GM23338 (cell line): Measurements from ENCODE around the gene CD74. TPM values are rescaled to one million over a fixed set of nuclear protein-coding genes. Genes with fewer than 3 reads are reported as not detected.
A peak's percentile ranks its signal among the peaks of the same experiment; 100 is the strongest.

ENCODE experiments used
- ATAC-seq: fragments of 200-7000 bp; cut with Tn5 transposase; 3 replicates; pipeline ENCODE4 v1.9.1; 2020
- DNase-seq: peaks from one replicate; pipeline ENCODE4 v3.0.0-alpha.2; 2015; ENCODE audit warnings: low spot score
- H2AFZ ChIP-seq: fragments of 200-600 bp; sonication (generic); 2 replicates; pipeline ENCODE4 v1.8.0; 2016; ENCODE audit warnings: antibody characterized with exemption, mild to moderate bottlenecking, moderate library complexity
- H3F3A ChIP-seq: fragments of 200-600 bp; sonication (generic); replicated peaks from 2 replicates; pipeline ENCODE4 v1.8.0; 2017; ENCODE audit warnings: antibody characterized with exemption, mixed run types, low read depth
- H3K27ac ChIP-seq: fragments of 200-600 bp; sonication (generic); 2 replicates; pipeline ENCODE4 v1.6.1; 2016; ENCODE audit warnings: low read depth
- H3K27me3 ChIP-seq: fragments of 200-600 bp; sonication (generic); 2 replicates; pipeline ENCODE4 v1.8.0; 2016; ENCODE audit warnings: mild to moderate bottlenecking, mixed run types, moderate library complexity; ENCODE audit not compliant: insufficient read depth
- H3K36me3 ChIP-seq: fragments of 200-600 bp; sonication (generic); 2 replicates; pipeline ENCODE4 v1.8.0; 2016; ENCODE audit warnings: mild to moderate bottlenecking; ENCODE audit not compliant: insufficient read depth
- H3K4me1 ChIP-seq: fragments of 200-600 bp; sonication (generic); 2 replicates; pipeline ENCODE4 v1.8.0; 2016; ENCODE audit warnings: mild to moderate bottlenecking, moderate library complexity; ENCODE audit not compliant: insufficient read depth
- H3K4me2 ChIP-seq: fragments of 200-600 bp; sonication (generic); 2 replicates; pipeline ENCODE4 v1.7.1; 2017; ENCODE audit warnings: mixed run types
- H3K4me3 ChIP-seq: fragments of 200-600 bp; sonication (generic); 2 replicates; pipeline ENCODE4 v1.6.1; 2016; ENCODE audit warnings: mixed run types
- H3K79me2 ChIP-seq: fragments of 200-600 bp; sonication (generic); replicated peaks from 2 replicates; pipeline ENCODE4 v1.8.0; 2017; ENCODE audit warnings: mild to moderate bottlenecking; ENCODE audit not compliant: insufficient read depth
- H3K9me2 ChIP-seq: fragments of 200-600 bp; sonication (generic); 2 replicates; pipeline ENCODE4 v1.8.0; 2017; ENCODE audit not compliant: insufficient read depth
- H4K20me1 ChIP-seq: fragments of 200-600 bp; sonication (generic); replicated peaks from 2 replicates; pipeline ENCODE4 v1.8.0; 2017; ENCODE audit warnings: mild to moderate bottlenecking; ENCODE audit not compliant: insufficient read depth
- H3K27ac Mint-ChIP-seq: 2 replicates; pipeline ENCODE4 v1.8.0; 2020; ENCODE audit warnings: inconsistent platforms, mild to moderate bottlenecking, moderate library complexity, mixed read lengths
- H3K27me3 Mint-ChIP-seq: 3 replicates; pipeline ENCODE4 v1.8.0; 2022; ENCODE audit warnings: low read depth, mild to moderate bottlenecking, moderate library complexity, mixed read lengths, inconsistent platforms; ENCODE audit not compliant: insufficient read depth, poor library complexity
- H3K36me3 Mint-ChIP-seq: 3 replicates; pipeline ENCODE4 v1.8.0; 2021; ENCODE audit warnings: low read depth, mild to moderate bottlenecking, inconsistent platforms, moderate library complexity, mixed read lengths
- H3K4me1 Mint-ChIP-seq: 3 replicates; pipeline ENCODE4 v1.8.0; 2020; ENCODE audit warnings: mild to moderate bottlenecking, inconsistent platforms, mixed read lengths
- H3K4me3 Mint-ChIP-seq: 3 replicates; pipeline ENCODE4 v1.8.0; 2021; ENCODE audit warnings: moderate library complexity, mild to moderate bottlenecking, inconsistent platforms, mixed read lengths
- H3K9me3 Mint-ChIP-seq: 3 replicates; pipeline ENCODE4 v1.8.0; 2020; ENCODE audit warnings: moderate library complexity, mild to moderate bottlenecking, inconsistent platforms, mixed read lengths
- CREB1 ChIP-seq: fragments of 250-450 bp; sonication (Bioruptor Pico); IDR thresholded peaks from 2 replicates; pipeline ENCODE4 v1.5.0; 2020; ENCODE audit warnings: low read depth, mild to moderate bottlenecking, moderate library complexity
- EZH2 ChIP-seq: fragments of 200-600 bp; sonication (generic); IDR thresholded peaks from one replicate; pipeline ENCODE4 v1.8.0; 2017; ENCODE audit warnings: antibody characterized with exemption, mild to moderate bottlenecking, low read depth; ENCODE audit not compliant: unreplicated experiment
- EZH2phosphoT487 ChIP-seq: fragments of 200-600 bp; sonication (generic); IDR thresholded peaks from one replicate; pipeline ENCODE4 v1.8.1; 2018; ENCODE audit warnings: antibody characterized with exemption; ENCODE audit not compliant: unreplicated experiment
- JUNB ChIP-seq: IDR thresholded peaks from one replicate; pipeline ENCODE4 v1.6.1; 2016; ENCODE audit warnings: antibody characterized with exemption; ENCODE audit not compliant: unreplicated experiment
- NANOG ChIP-seq: IDR thresholded peaks from 2 replicates; pipeline ENCODE4 v1.6.1; 2016; ENCODE audit warnings: antibody characterized with exemption, borderline replicate concordance
- POLR2AphosphoS5 ChIP-seq: IDR thresholded peaks from 2 replicates; pipeline ENCODE4 v1.6.1; 2016; ENCODE audit warnings: antibody characterized with exemption, low read depth
- STAT1 ChIP-seq: IDR thresholded peaks from one replicate; pipeline ENCODE4 v1.6.1; 2016; ENCODE audit warnings: antibody characterized with exemption; ENCODE audit not compliant: unreplicated experiment
- ZNF114 ChIP-seq: fragments of 250-450 bp; sonication (Bioruptor Pico); IDR thresholded peaks from 2 replicates; pipeline ENCODE4 v1.5.0; 2020; ENCODE audit warnings: mild to moderate bottlenecking, moderate library complexity
- ZNF331 ChIP-seq: fragments of 250-450 bp; sonication (Bioruptor Pico); IDR thresholded peaks from 2 replicates; pipeline ENCODE4 v1.5.0; 2020; ENCODE audit warnings: low read depth, mild to moderate bottlenecking, moderate library complexity
- polyA plus RNA-seq: library from polyadenylated mRNA; unstranded; fragments of >200 nt; fragmentation: Nextera tagmentation; extraction: Ambion mirVana; gene quantifications from 2 replicates; pipeline ENCODE4 v1.2.1, GENCODE V29; 2016
- total RNA-seq: library from RNA; depleted of rRNA; stranded (reverse); fragments of >200 nt; shearing (Covaris generic); gene quantifications from 2 replicates; pipeline ENCODE4 v1.2.3, GENCODE V29; 2014
- TF ChIP-seq, protein P1 (sequence below): IDR thresholded peaks from 2 replicates; pipeline ENCODE4 v1.6.1; 2016; ENCODE audit warnings: antibody characterized with exemption
- TF ChIP-seq, protein P2 (sequence below): IDR thresholded peaks from one replicate; pipeline ENCODE4 v1.6.1; 2018; ENCODE audit warnings: antibody characterized with exemption; ENCODE audit not compliant: unreplicated experiment
- TF ChIP-seq, protein P3 (sequence below), 2 experiments: fragments of 200-600 bp in 1 of 2; sonication (generic) in 1 of 2; conservative IDR thresholded peaks; 2 replicates each; pipeline versions ENCODE4 v1.5.1 to v1.6.1; 2016 to 2017; ENCODE audit warnings: antibody characterized with exemption in 2 of 2, low read depth in 2 of 2, mild to moderate bottlenecking in 2 of 2, moderate library complexity in 1 of 2

CD74 gene
- total and polyA plus RNA-seq, 2 experiments from 2014 or later: 49.8 to 98.4 TPM

DNA sequence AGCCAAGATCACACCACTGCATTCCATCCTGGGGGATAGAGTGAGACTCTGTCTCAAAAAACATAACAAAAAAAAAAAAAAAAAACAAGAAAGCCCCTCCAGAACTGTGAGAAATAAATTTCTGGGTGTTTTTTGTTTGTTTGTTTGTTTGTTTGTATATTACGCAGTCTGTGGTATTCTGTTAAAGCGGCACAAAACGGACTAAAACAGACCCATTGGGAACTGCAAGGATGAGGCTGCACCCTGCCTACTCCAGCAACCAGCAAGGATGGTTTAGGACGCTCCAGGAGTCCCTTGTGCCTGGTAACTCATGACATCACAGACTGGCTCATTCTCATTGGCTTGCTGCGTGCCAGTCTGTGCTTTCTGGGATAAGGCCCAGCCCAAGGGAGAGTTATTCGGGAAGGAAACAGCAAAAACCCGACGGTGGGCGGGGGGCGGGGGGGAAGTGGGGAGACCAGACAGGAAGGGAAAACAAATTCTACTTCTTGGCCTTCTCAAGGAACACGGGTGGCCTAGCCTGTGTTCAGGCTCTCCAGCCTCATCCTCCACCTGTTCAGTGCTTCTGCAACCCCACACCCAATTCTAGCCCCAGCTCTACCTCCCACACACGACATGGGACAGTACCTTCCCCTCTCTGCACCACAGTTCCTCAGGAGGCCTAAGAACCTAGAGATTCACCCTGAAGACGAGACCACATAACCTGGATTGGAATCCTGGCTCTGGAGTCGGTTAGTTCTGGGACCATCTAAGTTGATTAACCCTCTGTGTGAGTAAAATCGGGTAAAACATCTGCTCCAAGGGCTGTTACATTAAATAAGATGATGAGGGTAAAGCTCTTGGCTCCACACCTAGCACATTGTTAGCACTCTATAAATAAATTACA, 2.8 kb downstream of the CD74 start:
- H3F3A ChIP-seq: peaks cover 16% of the 10 kb centered on the region; the same call in 1 of the 2 replicates
- peak overlapping the region; percentile 50 for H3K4me2 ChIP-seq
- H3K27ac ChIP-seq: peak overlapping the region; percentile 57
- H3K27ac Mint-ChIP-seq: peak overlapping the region; percentile 94
- peak overlapping the region; percentile 53 for H3K4me3 Mint-ChIP-seq
- peak; percentile 95 for DNase-seq
- peaks cover 8% of the 10 kb centered on the region for H3K27me3 Mint-ChIP-seq
- H3K27me3 ChIP-seq: no peaks in the 10 kb centered on the region
- H3K36me3 Mint-ChIP-seq: no peaks in the 10 kb centered on the region
- no peaks in the 10 kb centered on the region for H3K36me3 ChIP-seq
- no peaks in the 10 kb centered on the region for H3K79me2 ChIP-seq
- no peaks in the 10 kb centered on the region for H3K9me2 ChIP-seq
- peaks cover 41% of the 10 kb centered on the region for H3K4me1 Mint-ChIP-seq
- peaks cover 35% of the 10 kb centered on the region for H3K4me1 ChIP-seq
- H3K9me3 Mint-ChIP-seq: no peaks in the 10 kb centered on the region; the same call in 2 of the 3 replicates
- no peak overlapping the region for H2AFZ ChIP-seq
- peak overlapping the region; percentile 35 for H3K4me3 ChIP-seq
- no peaks in the 10 kb centered on the region for H4K20me1 ChIP-seq
- ATAC-seq: peak; percentile 85
- TF ChIP-seq EZH2 (no peak), EZH2phosphoT487 (no peak), CREB1 (CRISPR knock-in tag) (peak; percentile 94)
- TF ChIP-seq, protein P1, sequence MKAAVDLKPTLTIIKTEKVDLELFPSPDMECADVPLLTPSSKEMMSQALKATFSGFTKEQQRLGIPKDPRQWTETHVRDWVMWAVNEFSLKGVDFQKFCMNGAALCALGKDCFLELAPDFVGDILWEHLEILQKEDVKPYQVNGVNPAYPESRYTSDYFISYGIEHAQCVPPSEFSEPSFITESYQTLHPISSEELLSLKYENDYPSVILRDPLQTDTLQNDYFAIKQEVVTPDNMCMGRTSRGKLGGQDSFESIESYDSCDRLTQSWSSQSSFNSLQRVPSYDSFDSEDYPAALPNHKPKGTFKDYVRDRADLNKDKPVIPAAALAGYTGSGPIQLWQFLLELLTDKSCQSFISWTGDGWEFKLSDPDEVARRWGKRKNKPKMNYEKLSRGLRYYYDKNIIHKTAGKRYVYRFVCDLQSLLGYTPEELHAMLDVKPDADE: no peak

DNA sequence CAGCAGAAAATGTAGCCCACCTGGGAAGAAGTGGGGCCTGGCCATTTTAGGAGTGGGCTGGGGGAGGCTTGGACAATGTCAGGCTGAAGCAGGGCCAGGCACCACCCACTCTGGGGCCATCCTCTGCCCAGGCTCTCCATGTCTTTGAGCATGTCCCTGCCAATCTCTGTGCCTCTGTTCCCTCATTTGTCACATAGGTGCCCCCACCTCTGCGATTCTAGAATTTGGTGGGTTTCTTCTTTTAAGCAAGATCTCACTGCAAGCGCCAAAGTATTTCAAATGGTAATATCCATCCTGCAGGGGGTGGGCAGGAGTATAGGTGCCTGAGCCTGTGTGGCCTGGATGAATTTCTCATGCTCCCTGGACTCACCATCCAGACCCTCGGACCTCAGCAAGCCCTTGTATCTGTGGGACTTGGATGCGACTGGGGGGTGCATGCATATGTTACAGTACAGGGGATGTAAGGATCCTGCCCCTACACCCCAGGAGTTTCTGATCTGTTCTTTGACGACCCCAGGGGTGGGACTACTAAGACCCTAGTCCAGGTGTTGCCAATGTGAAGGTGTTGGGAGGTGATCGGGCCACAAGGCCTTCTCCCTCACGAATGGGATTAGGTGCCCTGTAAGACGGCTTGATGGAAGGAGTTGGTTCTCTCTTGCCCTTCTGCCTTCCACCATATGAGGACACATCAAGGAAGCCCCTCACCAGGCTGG, 4.3 kb downstream of the CD74 start:
- no peaks in the 10 kb centered on the region; the same call in 1 of the 2 replicates for H3K36me3 ChIP-seq
- H3F3A ChIP-seq: peaks cover 13% of the 10 kb centered on the region; the same call in 1 of the 2 replicates
- no peaks in the 10 kb centered on the region for H3K9me3 Mint-ChIP-seq
- no peaks in the 10 kb centered on the region for H3K27me3 ChIP-seq
- DNase-seq: no peak
- H3K4me3 ChIP-seq: no peak overlapping the region
- H3K79me2 ChIP-seq: no peaks in the 10 kb centered on the region
- no peak overlapping the region for H2AFZ ChIP-seq
- H3K27me3 Mint-ChIP-seq: peaks cover 7% of the 10 kb centered on the region
- H3K27ac Mint-ChIP-seq: no peak overlapping the region
- H3K4me1 Mint-ChIP-seq: peaks cover 37% of the 10 kb centered on the region
- H3K36me3 Mint-ChIP-seq: no peaks in the 10 kb centered on the region
- no peak overlapping the region for H3K4me2 ChIP-seq
- no peak overlapping the region for H3K27ac ChIP-seq
- no peaks in the 10 kb centered on the region; the same call in 1 of the 2 replicates for H4K20me1 ChIP-seq
- ATAC-seq: no peak
- no peak overlapping the region for H3K4me3 Mint-ChIP-seq
- H3K4me1 ChIP-seq: peaks cover 31% of the 10 kb centered on the region
- no peaks in the 10 kb centered on the region for H3K9me2 ChIP-seq
- no peak for TF ChIP-seq STAT1
- TF ChIP-seq ZNF114: no peak
- no peak for TF ChIP-seq EZH2
- TF ChIP-seq, protein P2, sequence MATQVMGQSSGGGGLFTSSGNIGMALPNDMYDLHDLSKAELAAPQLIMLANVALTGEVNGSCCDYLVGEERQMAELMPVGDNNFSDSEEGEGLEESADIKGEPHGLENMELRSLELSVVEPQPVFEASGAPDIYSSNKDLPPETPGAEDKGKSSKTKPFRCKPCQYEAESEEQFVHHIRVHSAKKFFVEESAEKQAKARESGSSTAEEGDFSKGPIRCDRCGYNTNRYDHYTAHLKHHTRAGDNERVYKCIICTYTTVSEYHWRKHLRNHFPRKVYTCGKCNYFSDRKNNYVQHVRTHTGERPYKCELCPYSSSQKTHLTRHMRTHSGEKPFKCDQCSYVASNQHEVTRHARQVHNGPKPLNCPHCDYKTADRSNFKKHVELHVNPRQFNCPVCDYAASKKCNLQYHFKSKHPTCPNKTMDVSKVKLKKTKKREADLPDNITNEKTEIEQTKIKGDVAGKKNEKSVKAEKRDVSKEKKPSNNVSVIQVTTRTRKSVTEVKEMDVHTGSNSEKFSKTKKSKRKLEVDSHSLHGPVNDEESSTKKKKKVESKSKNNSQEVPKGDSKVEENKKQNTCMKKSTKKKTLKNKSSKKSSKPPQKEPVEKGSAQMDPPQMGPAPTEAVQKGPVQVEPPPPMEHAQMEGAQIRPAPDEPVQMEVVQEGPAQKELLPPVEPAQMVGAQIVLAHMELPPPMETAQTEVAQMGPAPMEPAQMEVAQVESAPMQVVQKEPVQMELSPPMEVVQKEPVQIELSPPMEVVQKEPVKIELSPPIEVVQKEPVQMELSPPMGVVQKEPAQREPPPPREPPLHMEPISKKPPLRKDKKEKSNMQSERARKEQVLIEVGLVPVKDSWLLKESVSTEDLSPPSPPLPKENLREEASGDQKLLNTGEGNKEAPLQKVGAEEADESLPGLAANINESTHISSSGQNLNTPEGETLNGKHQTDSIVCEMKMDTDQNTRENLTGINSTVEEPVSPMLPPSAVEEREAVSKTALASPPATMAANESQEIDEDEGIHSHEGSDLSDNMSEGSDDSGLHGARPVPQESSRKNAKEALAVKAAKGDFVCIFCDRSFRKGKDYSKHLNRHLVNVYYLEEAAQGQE: no peak
- TF ChIP-seq EZH2phosphoT487: no peak
- no peak for TF ChIP-seq ZNF331 (CRISPR knock-in tag)
- no peak for TF ChIP-seq CREB1 (CRISPR knock-in tag)
- TF ChIP-seq NANOG: no peak
- TF ChIP-seq JUNB: no peak
- TF ChIP-seq POLR2AphosphoS5: no peak
- TF ChIP-seq, protein P3, sequence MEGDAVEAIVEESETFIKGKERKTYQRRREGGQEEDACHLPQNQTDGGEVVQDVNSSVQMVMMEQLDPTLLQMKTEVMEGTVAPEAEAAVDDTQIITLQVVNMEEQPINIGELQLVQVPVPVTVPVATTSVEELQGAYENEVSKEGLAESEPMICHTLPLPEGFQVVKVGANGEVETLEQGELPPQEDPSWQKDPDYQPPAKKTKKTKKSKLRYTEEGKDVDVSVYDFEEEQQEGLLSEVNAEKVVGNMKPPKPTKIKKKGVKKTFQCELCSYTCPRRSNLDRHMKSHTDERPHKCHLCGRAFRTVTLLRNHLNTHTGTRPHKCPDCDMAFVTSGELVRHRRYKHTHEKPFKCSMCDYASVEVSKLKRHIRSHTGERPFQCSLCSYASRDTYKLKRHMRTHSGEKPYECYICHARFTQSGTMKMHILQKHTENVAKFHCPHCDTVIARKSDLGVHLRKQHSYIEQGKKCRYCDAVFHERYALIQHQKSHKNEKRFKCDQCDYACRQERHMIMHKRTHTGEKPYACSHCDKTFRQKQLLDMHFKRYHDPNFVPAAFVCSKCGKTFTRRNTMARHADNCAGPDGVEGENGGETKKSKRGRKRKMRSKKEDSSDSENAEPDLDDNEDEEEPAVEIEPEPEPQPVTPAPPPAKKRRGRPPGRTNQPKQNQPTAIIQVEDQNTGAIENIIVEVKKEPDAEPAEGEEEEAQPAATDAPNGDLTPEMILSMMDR (conservative IDR thresholded peaks at IDR 0.05; ENCODE audit: low read depth in 2 of 2): no peak
